HepG2 (cell line): ENCODE results near the gene CD7. TPM values are rescaled to one million over a fixed set of nuclear protein-coding genes. Genes with fewer than 3 reads are reported as not detected.

Experiments
- ARID2 ChIP-seq: sonication (generic); formaldehyde crosslinking; IDR thresholded peaks from 2 replicates; pipeline ENCODE4 v1.8.1; 2022; ENCODE audit warnings: mild to moderate bottlenecking, missing genetic modification reagents, borderline replicate concordance
- HNRNPUL1 ChIP-seq: fragments of 200-400 bp; formaldehyde crosslinking; IDR thresholded peaks from 2 replicates; pipeline ENCODE4 v1.6.1; 2017; ENCODE audit warnings: low read depth, mild to moderate bottlenecking, low read length, moderate library complexity
- KDM5A ChIP-seq: fragments of 200-600 bp; sonication (generic); IDR thresholded peaks from 2 replicates; pipeline ENCODE4 v1.7.0; 2018; ENCODE audit warnings: antibody characterized with exemption, mild to moderate bottlenecking, low read length, borderline replicate concordance
- MIER3 ChIP-seq: IDR thresholded peaks from 2 replicates; pipeline ENCODE4 v1.6.1; 2016; ENCODE audit warnings: missing compliant biosample characterization, borderline replicate concordance
- PAX8 ChIP-seq: sonication (generic); formaldehyde crosslinking; IDR thresholded peaks from 2 replicates; pipeline ENCODE4 v1.8.0; 2022; ENCODE audit warnings: mild to moderate bottlenecking, missing genetic modification reagents, borderline replicate concordance
- POLR2AphosphoS2 ChIP-seq: IDR thresholded peaks from 2 replicates; pipeline ENCODE4 v1.6.1; 2011; ENCODE audit warnings: low read depth, low read length, improper control_type of control experiment
- ZFP41 ChIP-seq: sonication (generic); formaldehyde crosslinking; IDR thresholded peaks from 2 replicates; pipeline ENCODE4 v1.4.0; 2020; ENCODE audit warnings: mild to moderate bottlenecking, missing genetic modification reagents, borderline replicate concordance
- ZMAT3 ChIP-seq: sonication (generic); formaldehyde crosslinking; conservative IDR thresholded peaks from 2 replicates; pipeline ENCODE4 v1.7.0; 2021; ENCODE audit warnings: missing genetic modification reagents
- ZNF547 ChIP-seq: sonication (generic); formaldehyde crosslinking; IDR thresholded peaks from 2 replicates; pipeline ENCODE4 v1.5.1; 2020; ENCODE audit warnings: mild to moderate bottlenecking, missing genetic modification reagents
- ZZZ3 ChIP-seq: sonication (generic); formaldehyde crosslinking; IDR thresholded peaks from 2 replicates; pipeline ENCODE4 v1.4.0; 2020; ENCODE audit warnings: missing genetic modification reagents, mild to moderate bottlenecking, borderline replicate concordance
- polyA plus RNA-seq, 8 experiments: library from polyadenylated mRNA; depleted of rRNA in 3 of 8; stranded (reverse) in 7 of 8; unstranded in 1 of 8; fragments of >200 nt; fragmentation: Illumina TruSeq in 4 of 8; extraction: Trizol in 4 of 8; gene quantifications; 2 replicates each; pipeline versions ENCODE4 v1.2.1 to v1.2.3, GENCODE V29; 2011 to 2016; ENCODE audit warnings: low read depth in 4 of 8, missing spikeins in 1 of 8, mixed read lengths in 1 of 8; ENCODE audit not compliant: insufficient read depth in 1 of 8
- total RNA-seq, 5 experiments: library from RNA; depleted of rRNA; stranded (reverse); fragments of >200 nt; fragmentation: Illumina TruSeq; extraction: Trizol; gene quantifications; 2 replicates each; pipeline ENCODE4 v1.2.3, GENCODE V29; 2016; ENCODE audit warnings: low read depth in 1 of 5
- TF ChIP-seq, protein P1 (sequence below): sonication (generic); formaldehyde crosslinking; IDR thresholded peaks from 2 replicates; pipeline ENCODE4 v1.5.0; 2020; ENCODE audit warnings: missing genetic modification reagents
- TF ChIP-seq, protein P2 (sequence below): sonication (generic); formaldehyde crosslinking; conservative IDR thresholded peaks from 2 replicates; pipeline ENCODE4 v1.4.0; 2020; ENCODE audit warnings: missing genetic modification reagents
- TF ChIP-seq, protein P3 (sequence below): sonication (generic); formaldehyde crosslinking; IDR thresholded peaks from 2 replicates; pipeline ENCODE4 v1.5.1; 2020; ENCODE audit warnings: missing genetic modification reagents, mild to moderate bottlenecking, borderline replicate concordance
- TF ChIP-seq, protein P4 (sequence below): sonication (generic); formaldehyde crosslinking; IDR thresholded peaks from 2 replicates; pipeline ENCODE4 v1.5.0; 2020; ENCODE audit warnings: mild to moderate bottlenecking, missing genetic modification reagents, borderline replicate concordance
- TF ChIP-seq, protein P5 (sequence below): sonication (generic); formaldehyde crosslinking; IDR thresholded peaks from 2 replicates; pipeline ENCODE4 v1.4.0; 2020; ENCODE audit warnings: low read depth, mild to moderate bottlenecking, missing genetic modification reagents

CD7 gene
- total and polyA plus RNA-seq, 2 of the 13 experiments (the other 11 are each of a cell fraction or from before 2014, with no cell fraction given) = 67.6 to 76.4 TPM

DNA sequence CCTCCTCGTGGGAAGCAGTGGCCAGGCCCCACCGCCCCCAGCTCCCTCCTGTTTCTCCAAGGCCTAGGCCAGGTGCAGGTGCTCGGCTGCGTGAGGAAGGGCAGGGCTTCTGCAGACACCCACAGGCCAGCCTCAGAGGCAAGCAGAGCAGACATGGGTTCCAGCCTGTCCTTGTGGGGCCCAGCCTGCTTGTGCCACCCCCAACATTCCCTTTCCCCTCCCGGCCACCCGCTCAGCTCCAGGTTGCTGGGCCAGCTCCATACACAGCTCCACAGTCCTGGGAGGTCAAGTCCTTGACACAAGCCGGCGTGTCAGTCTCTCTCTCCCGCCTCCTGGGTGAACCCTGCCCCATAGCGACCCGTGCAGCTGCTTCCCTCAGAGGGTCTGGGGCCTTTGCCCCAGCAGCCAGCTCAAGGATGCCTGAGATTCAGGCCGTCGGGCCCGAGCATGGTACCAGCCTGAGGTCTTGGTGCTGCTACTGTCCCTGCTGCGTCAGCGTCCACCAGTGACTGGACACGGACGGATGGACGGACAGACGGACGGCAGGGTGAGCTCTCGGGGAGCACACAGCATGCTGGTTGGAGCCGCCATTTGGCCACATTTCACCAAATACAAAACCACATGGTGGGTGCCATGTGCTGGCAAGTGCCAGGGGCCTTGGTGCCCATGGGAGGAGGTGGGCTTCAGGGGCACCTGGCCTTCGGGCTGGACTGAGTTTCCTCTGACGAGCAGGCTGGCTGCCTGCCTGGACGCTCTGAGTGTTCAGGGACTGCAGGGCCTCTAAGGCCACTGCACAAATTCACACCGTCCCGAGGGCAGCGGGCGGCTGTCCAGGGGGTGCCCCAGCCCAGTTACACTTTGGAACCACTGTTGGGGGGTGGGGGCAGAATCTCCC is 8.1 kb upstream of the CD7 start (continued):
- TF ChIP-seq, protein P1, sequence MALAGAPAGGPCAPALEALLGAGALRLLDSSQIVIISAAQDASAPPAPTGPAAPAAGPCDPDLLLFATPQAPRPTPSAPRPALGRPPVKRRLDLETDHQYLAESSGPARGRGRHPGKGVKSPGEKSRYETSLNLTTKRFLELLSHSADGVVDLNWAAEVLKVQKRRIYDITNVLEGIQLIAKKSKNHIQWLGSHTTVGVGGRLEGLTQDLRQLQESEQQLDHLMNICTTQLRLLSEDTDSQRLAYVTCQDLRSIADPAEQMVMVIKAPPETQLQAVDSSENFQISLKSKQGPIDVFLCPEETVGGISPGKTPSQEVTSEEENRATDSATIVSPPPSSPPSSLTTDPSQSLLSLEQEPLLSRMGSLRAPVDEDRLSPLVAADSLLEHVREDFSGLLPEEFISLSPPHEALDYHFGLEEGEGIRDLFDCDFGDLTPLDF (CRISPR knock-in tag) = peak; percentile 46; the same call in 1 of the 2 replicates
- TF ChIP-seq HNRNPUL1 (no peak), KDM5A (no peak), ZNF547 (CRISPR knock-in tag) (peak; percentile 87; the same call in 1 of the 2 replicates), PAX8 (CRISPR knock-in tag) (peak; percentile 92; the same call in 1 of the 2 replicates), ZFP41 (CRISPR knock-in tag) (no peak), ZZZ3 (CRISPR knock-in tag) (peak; percentile 84), ARID2 (CRISPR knock-in tag) (no peak), ZMAT3 (CRISPR knock-in tag) (no peak), POLR2AphosphoS2 (no peak), MIER3 (peak; percentile 32; the same call in 1 of the 2 replicates)
- TF ChIP-seq, protein P2, sequence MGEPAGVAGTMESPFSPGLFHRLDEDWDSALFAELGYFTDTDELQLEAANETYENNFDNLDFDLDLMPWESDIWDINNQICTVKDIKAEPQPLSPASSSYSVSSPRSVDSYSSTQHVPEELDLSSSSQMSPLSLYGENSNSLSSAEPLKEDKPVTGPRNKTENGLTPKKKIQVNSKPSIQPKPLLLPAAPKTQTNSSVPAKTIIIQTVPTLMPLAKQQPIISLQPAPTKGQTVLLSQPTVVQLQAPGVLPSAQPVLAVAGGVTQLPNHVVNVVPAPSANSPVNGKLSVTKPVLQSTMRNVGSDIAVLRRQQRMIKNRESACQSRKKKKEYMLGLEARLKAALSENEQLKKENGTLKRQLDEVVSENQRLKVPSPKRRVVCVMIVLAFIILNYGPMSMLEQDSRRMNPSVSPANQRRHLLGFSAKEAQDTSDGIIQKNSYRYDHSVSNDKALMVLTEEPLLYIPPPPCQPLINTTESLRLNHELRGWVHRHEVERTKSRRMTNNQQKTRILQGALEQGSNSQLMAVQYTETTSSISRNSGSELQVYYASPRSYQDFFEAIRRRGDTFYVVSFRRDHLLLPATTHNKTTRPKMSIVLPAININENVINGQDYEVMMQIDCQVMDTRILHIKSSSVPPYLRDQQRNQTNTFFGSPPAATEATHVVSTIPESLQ (CRISPR knock-in tag) = no peak
- TF ChIP-seq, protein P3, sequence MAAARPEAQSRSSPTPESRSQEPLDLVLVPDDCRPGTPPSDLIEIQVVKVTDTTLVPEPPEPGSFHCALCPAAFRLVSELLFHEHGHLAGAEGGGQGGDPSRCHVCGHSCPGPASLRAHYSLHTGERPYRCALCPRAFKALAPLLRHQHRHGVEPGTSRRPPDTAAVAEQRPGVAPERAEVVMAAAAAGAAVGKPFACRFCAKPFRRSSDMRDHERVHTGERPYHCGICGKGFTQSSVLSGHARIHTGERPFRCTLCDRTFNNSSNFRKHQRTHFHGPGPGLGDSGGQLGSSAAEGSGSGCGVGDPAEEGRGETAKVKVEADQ (CRISPR knock-in tag) = peak; percentile 87
- TF ChIP-seq, protein P4, sequence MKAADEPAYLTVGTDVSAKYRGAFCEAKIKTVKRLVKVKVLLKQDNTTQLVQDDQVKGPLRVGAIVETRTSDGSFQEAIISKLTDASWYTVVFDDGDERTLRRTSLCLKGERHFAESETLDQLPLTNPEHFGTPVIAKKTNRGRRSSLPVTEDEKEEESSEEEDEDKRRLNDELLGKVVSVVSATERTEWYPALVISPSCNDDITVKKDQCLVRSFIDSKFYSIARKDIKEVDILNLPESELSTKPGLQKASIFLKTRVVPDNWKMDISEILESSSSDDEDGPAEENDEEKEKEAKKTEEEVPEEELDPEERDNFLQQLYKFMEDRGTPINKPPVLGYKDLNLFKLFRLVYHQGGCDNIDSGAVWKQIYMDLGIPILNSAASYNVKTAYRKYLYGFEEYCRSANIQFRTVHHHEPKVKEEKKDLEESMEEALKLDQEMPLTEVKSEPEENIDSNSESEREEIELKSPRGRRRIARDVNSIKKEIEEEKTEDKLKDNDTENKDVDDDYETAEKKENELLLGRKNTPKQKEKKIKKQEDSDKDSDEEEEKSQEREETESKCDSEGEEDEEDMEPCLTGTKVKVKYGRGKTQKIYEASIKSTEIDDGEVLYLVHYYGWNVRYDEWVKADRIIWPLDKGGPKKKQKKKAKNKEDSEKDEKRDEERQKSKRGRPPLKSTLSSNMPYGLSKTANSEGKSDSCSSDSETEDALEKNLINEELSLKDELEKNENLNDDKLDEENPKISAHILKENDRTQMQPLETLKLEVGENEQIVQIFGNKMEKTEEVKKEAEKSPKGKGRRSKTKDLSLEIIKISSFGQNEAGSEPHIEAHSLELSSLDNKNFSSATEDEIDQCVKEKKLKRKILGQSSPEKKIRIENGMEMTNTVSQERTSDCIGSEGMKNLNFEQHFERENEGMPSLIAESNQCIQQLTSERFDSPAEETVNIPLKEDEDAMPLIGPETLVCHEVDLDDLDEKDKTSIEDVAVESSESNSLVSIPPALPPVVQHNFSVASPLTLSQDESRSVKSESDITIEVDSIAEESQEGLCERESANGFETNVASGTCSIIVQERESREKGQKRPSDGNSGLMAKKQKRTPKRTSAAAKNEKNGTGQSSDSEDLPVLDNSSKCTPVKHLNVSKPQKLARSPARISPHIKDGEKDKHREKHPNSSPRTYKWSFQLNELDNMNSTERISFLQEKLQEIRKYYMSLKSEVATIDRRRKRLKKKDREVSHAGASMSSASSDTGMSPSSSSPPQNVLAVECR (CRISPR knock-in tag) = peak; percentile 92
- TF ChIP-seq, protein P5, sequence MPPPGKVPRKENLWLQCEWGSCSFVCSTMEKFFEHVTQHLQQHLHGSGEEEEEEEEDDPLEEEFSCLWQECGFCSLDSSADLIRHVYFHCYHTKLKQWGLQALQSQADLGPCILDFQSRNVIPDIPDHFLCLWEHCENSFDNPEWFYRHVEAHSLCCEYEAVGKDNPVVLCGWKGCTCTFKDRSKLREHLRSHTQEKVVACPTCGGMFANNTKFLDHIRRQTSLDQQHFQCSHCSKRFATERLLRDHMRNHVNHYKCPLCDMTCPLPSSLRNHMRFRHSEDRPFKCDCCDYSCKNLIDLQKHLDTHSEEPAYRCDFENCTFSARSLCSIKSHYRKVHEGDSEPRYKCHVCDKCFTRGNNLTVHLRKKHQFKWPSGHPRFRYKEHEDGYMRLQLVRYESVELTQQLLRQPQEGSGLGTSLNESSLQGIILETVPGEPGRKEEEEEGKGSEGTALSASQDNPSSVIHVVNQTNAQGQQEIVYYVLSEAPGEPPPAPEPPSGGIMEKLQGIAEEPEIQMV (CRISPR knock-in tag) = peak; percentile 91; the same call in 1 of the 2 replicates
